KMS-11 (cell line): ENCODE results near the gene TUFT1.

ENCODE experiments used
- H2AFZ ChIP-seq: fragments of 200-600 bp; sonication (generic); 2 replicates; pipeline ENCODE4 v1.6.1; 2016; ENCODE audit warnings: antibody characterized with exemption, mixed run types, low read depth
- H3K27ac ChIP-seq: fragments of 200-600 bp; sonication (generic); 2 replicates; pipeline ENCODE4 v1.6.1; 2016; ENCODE audit warnings: mild to moderate bottlenecking, mixed run types
- H3K27me3 ChIP-seq: fragments of 200-600 bp; sonication (generic); 2 replicates; pipeline ENCODE4 v1.6.1; 2017; ENCODE audit warnings: mild to moderate bottlenecking, low read depth, mixed run types, moderate library complexity; ENCODE audit not compliant: insufficient read depth
- H3K36me3 ChIP-seq: fragments of 200-600 bp; sonication (generic); 2 replicates; pipeline ENCODE4 v1.6.1; 2017; ENCODE audit warnings: mild to moderate bottlenecking, mixed run types; ENCODE audit not compliant: insufficient read depth
- H3K4me1 ChIP-seq: fragments of 200-600 bp; sonication (generic); 2 replicates; pipeline ENCODE4 v1.6.1; 2016; ENCODE audit warnings: mild to moderate bottlenecking, low read depth, mixed run types; ENCODE audit not compliant: poor library complexity, severe bottlenecking
- H3K4me2 ChIP-seq: fragments of 200-600 bp; sonication (generic); 2 replicates; pipeline ENCODE4 v1.7.0; 2016; ENCODE audit warnings: mild to moderate bottlenecking, mixed run types
- H3K4me3 ChIP-seq: fragments of 200-600 bp; sonication (generic); IDR thresholded peaks from 2 replicates; pipeline ENCODE4 v1.6.1; 2017; ENCODE audit warnings: low read depth, low read length, mixed read lengths; ENCODE audit not compliant: insufficient read depth
- H3K79me2 ChIP-seq: fragments of 200-600 bp; sonication (generic); 2 replicates; pipeline ENCODE4 v1.6.1; 2016; ENCODE audit warnings: low read depth, mixed run types; ENCODE audit not compliant: insufficient read depth
- H3K9ac ChIP-seq: fragments of 200-600 bp; sonication (generic); 2 replicates; pipeline ENCODE4 v1.6.1; 2016; ENCODE audit warnings: mild to moderate bottlenecking, mixed run types
- H4K20me1 ChIP-seq: fragments of 200-600 bp; sonication (generic); 2 replicates; pipeline ENCODE4 v1.6.1; 2016; ENCODE audit warnings: mild to moderate bottlenecking, mixed run types; ENCODE audit not compliant: insufficient read depth
- CTCF ChIP-seq: fragments of 200-600 bp; sonication (generic); conservative IDR thresholded peaks from 2 replicates; pipeline ENCODE4 v1.6.1; 2017; ENCODE audit warnings: low read depth, mild to moderate bottlenecking, antibody characterized with exemption, low read length, moderate library complexity, mixed read lengths

TUFT1 gene

GRCh38 chr1:151535326-151536271 is 4.5 kb upstream of the TUFT1 start:
- TF ChIP-seq CTCF = no peak
- no peak overlapping the region for H3K9ac ChIP-seq
- H3K27ac ChIP-seq = no peak overlapping the region
- no peak overlapping the region for H3K4me2 ChIP-seq
- no peak overlapping the region for H2AFZ ChIP-seq
- H3K4me1 ChIP-seq = peaks cover 23% of the 10 kb centered on the region
- H3K4me3 ChIP-seq = no peak overlapping the region
- no peaks in the 10 kb centered on the region for H3K79me2 ChIP-seq
- no peaks in the 10 kb centered on the region for H4K20me1 ChIP-seq
- no peaks in the 10 kb centered on the region for H3K36me3 ChIP-seq
- H3K27me3 ChIP-seq = no peaks in the 10 kb centered on the region

GRCh38 chr1:151536499-151536898 is 3.6 kb upstream of the TUFT1 start:
- no peak overlapping the region for H3K4me3 ChIP-seq
- no peaks in the 10 kb centered on the region for H3K36me3 ChIP-seq
- H2AFZ ChIP-seq = no peak overlapping the region
- no peak overlapping the region for H3K9ac ChIP-seq
- H3K27me3 ChIP-seq = no peaks in the 10 kb centered on the region
- TF ChIP-seq CTCF = no peak
- no peak overlapping the region for H3K27ac ChIP-seq
- no peaks in the 10 kb centered on the region for H4K20me1 ChIP-seq
- H3K79me2 ChIP-seq = peaks cover under 1% of the 10 kb centered on the region; the same call in 1 of the 2 replicates
- peaks cover 27% of the 10 kb centered on the region for H3K4me1 ChIP-seq
- no peak overlapping the region for H3K4me2 ChIP-seq

GRCh38 chr1:151537112-151537511 is 3.0 kb upstream of the TUFT1 start:
- H3K79me2 ChIP-seq = peaks cover 5% of the 10 kb centered on the region; the same call in 1 of the 2 replicates

GRCh38 chr1:151539321-151540020 is 638 bp upstream of the TUFT1 start:
- Histone ChIP-seq H3K79me2 (peaks cover 18% of the 10 kb centered on the region; the same call in 1 of the 2 replicates), H3K27ac (peak overlapping the region; percentile 72), H3K36me3 (no peaks in the 10 kb centered on the region), H3K9ac (peak overlapping the region; percentile 62; the same call in 1 of the 2 replicates), H2AFZ (peak overlapping the region; percentile 86), H4K20me1 (no peaks in the 10 kb centered on the region), H3K27me3 (no peaks in the 10 kb centered on the region), H3K4me1 (peaks cover 38% of the 10 kb centered on the region), H3K4me2 (peak overlapping the region; percentile 87), H3K4me3 (peak overlapping the region; percentile 97)
- TF ChIP-seq CTCF = no peak

More at GRCh38 chr1:151537112-151537511, 3.0 kb upstream of the TUFT1 start:
- H4K20me1 ChIP-seq = no peaks in the 10 kb centered on the region
- no peak overlapping the region for H2AFZ ChIP-seq
- H3K4me2 ChIP-seq = no peak overlapping the region
- no peak overlapping the region for H3K9ac ChIP-seq
- no peak for TF ChIP-seq CTCF
- H3K4me3 ChIP-seq = no peak overlapping the region
- H3K27ac ChIP-seq = no peak overlapping the region
- H3K27me3 ChIP-seq = no peaks in the 10 kb centered on the region
- peaks cover 33% of the 10 kb centered on the region for H3K4me1 ChIP-seq
- no peaks in the 10 kb centered on the region for H3K36me3 ChIP-seq
